GM12878 (cell line): ENCODE data around the gene CD58. TPM values are rescaled to one million over a fixed set of nuclear protein-coding genes. Genes with fewer than 3 reads are reported as not detected.
A peak's percentile ranks its signal among the peaks of the same experiment; 100 is the strongest.

Source experiments
- BACH1 ChIP-seq: fragments of 450-650 bp; IDR thresholded peaks from 2 replicates; pipeline ENCODE4 v1.6.1; 2017; ENCODE audit warnings: mild to moderate bottlenecking, borderline replicate concordance
- BCL11A ChIP-seq: IDR thresholded peaks from 2 replicates; pipeline ENCODE4 v1.6.1; 2011; ENCODE audit warnings: low read depth, low read length
- BRCA1 ChIP-seq: IDR thresholded peaks from 2 replicates; pipeline ENCODE4 v1.6.1; 2011; ENCODE audit warnings: low read depth, low read length, improper control_type of control experiment
- CEBPB ChIP-seq, 2 experiments: fragments of 150-350 bp in 1 of 2; IDR thresholded peaks; 2 replicates each; pipeline ENCODE4 v1.6.1; 2012 to 2014; ENCODE audit warnings: low read depth in 2 of 2, low read length in 2 of 2, borderline replicate concordance in 1 of 2, inconsistent platforms in 1 of 2
- CREB1 ChIP-seq: IDR thresholded peaks from 2 replicates; pipeline ENCODE4 v1.6.1; 2012; ENCODE audit warnings: low read depth, mild to moderate bottlenecking, inconsistent platforms
- CREM ChIP-seq: IDR thresholded peaks from 2 replicates; pipeline ENCODE4 v1.6.1; 2014; ENCODE audit warnings: antibody characterized with exemption, low read depth
- EED ChIP-seq: sonication (generic); IDR thresholded peaks from 2 replicates; pipeline ENCODE4 v1.6.1; 2016; ENCODE audit warnings: antibody characterized with exemption, low read depth
- IKZF2 ChIP-seq, 2 experiments: fragments of 450-650 bp; IDR thresholded peaks; 2 replicates each; pipeline ENCODE4 v1.6.1; 2017; ENCODE audit warnings: mild to moderate bottlenecking in 2 of 2, moderate library complexity in 2 of 2
- LARP7 ChIP-seq: fragments of 450-650 bp; IDR thresholded peaks from 2 replicates; pipeline ENCODE4 v1.6.1; 2017; ENCODE audit warnings: mild to moderate bottlenecking
- MAX ChIP-seq: IDR thresholded peaks from 2 replicates; pipeline ENCODE4 v1.6.1; 2012; ENCODE audit warnings: low read depth, low read length, improper control_type of control experiment
- MEF2B ChIP-seq: fragments of 450-650 bp; IDR thresholded peaks from 2 replicates; pipeline ENCODE4 v1.6.1; 2018; ENCODE audit warnings: mild to moderate bottlenecking, moderate library complexity; ENCODE audit not compliant: partially characterized antibody, poor library complexity, severe bottlenecking
- MTA2 ChIP-seq: fragments of 450-650 bp; IDR thresholded peaks from 2 replicates; pipeline ENCODE4 v1.6.1; 2016; ENCODE audit warnings: low read depth, mild to moderate bottlenecking, moderate library complexity
- MYB ChIP-seq: fragments of 150-350 bp; IDR thresholded peaks from 2 replicates; pipeline ENCODE4 v1.6.1; 2014; ENCODE audit warnings: mild to moderate bottlenecking, low read depth, low read length, borderline replicate concordance
- NFYB ChIP-seq: IDR thresholded peaks from 2 replicates; pipeline ENCODE4 v1.6.1; 2011; ENCODE audit warnings: low read depth, mild to moderate bottlenecking, low read length, improper control_type of control experiment, moderate library complexity; ENCODE audit not compliant: insufficient read depth
- NR2C1 ChIP-seq: fragments of 450-650 bp; IDR thresholded peaks from 2 replicates; pipeline ENCODE4 v1.6.1; 2017; ENCODE audit warnings: antibody characterized with exemption, mild to moderate bottlenecking, moderate library complexity
- PAX5 ChIP-seq: IDR thresholded peaks from 2 replicates; pipeline ENCODE4 v1.6.1; 2011; ENCODE audit warnings: low read depth, low read length, borderline replicate concordance
- PAX8 ChIP-seq: fragments of 450-650 bp; IDR thresholded peaks from 2 replicates; pipeline ENCODE4 v1.6.1; 2017; ENCODE audit warnings: mild to moderate bottlenecking, moderate library complexity
- PML ChIP-seq: IDR thresholded peaks from 2 replicates; pipeline ENCODE4 v1.6.1; 2012; ENCODE audit warnings: low read length, inconsistent platforms
- POLR2AphosphoS2 ChIP-seq: IDR thresholded peaks from 2 replicates; pipeline ENCODE4 v1.6.1; 2011; ENCODE audit warnings: low read depth, mild to moderate bottlenecking, low read length, improper control_type of control experiment, moderate library complexity
- RAD21 ChIP-seq: IDR thresholded peaks from 2 replicates; pipeline ENCODE4 v1.6.1; 2011; ENCODE audit warnings: mild to moderate bottlenecking, low read depth, low read length, moderate library complexity; ENCODE audit not compliant: insufficient read depth
- STAT3 ChIP-seq: IDR thresholded peaks from 2 replicates; pipeline ENCODE4 v1.6.1; 2011; ENCODE audit warnings: low read depth, low read length, improper control_type of control experiment
- ZBTB40 ChIP-seq: fragments of 450-650 bp; IDR thresholded peaks from 2 replicates; pipeline ENCODE4 v1.6.1; 2016; ENCODE audit warnings: mild to moderate bottlenecking, moderate library complexity, borderline replicate concordance
- polyA plus RNA-seq, 11 experiments: library from polyadenylated mRNA; depleted of rRNA in 4 of 11; unstranded in 6 of 11; stranded (reverse) in 5 of 11; fragments of >200 nt; fragmentation: Nextera tagmentation in 4 of 11; fragmentation: Illumina TruSeq in 1 of 11; extraction: Ambion mirVana in 4 of 11; extraction: Trizol in 1 of 11; gene quantifications; 1 replicate in 1 of 11; 2 replicates in 10 of 11; pipeline versions ENCODE4 v1.2.1 to v1.2.3, GENCODE V29; 2011 to 2016; ENCODE audit warnings: inconsistent platforms in 2 of 11, missing spikeins in 2 of 11, low read depth in 1 of 11
- total RNA-seq, 4 experiments: library from RNA; depleted of rRNA in 3 of 4; stranded (reverse); fragments of >200 nt in 3 of 4; fragmentation: Illumina TruSeq in 1 of 4; extraction: Trizol in 1 of 4; gene quantifications; 2 replicates each; pipeline versions ENCODE4 v1.2.1 to v1.2.3, GENCODE V29; 2013 to 2021

Gene CD58
- total and polyA plus RNA-seq, 10 of the 15 experiments (the other 5 are each of a cell fraction or from before 2014, with no cell fraction given): 70.4 to 252 (median 129) TPM

- TF ChIP-seq MAX (no peak), IKZF2 (IDR thresholded peaks at IDR 0.05) (peak; percentile 97 to 99), PAX5 (peak; percentile 10; the same call in 1 of the 2 replicates), LARP7 (0 out of 2 replicates have a peak, but pooled peaks have one; percentile 29), EED (peak; percentile 97), MTA2 (peak; percentile 71; the same call in 1 of the 2 replicates), MEF2B (peak; percentile 52), PAX8 (no peak), BRCA1 (no peak), POLR2AphosphoS2 (0 out of 2 replicates have a peak, but pooled peaks have one; percentile 47), ZBTB40 (no peak), RAD21 (no peak; the same call in 1 of the 2 replicates), BACH1 (no peak; the same call in 1 of the 2 replicates), CEBPB (IDR thresholded peaks at IDR 0.05; ENCODE audit: borderline replicate concordance in 1 of 2, low read depth in 2 of 2, low read length in 2 of 2) (0 out of 4 replicates have a peak, but pooled peaks of 1 of the 2 experiments have one; percentile 48), MYB (0 out of 2 replicates have a peak, but pooled peaks have one; percentile 9), PML (peak; percentile 90; the same call in 1 of the 2 replicates), NFYB (no peak), CREM (peak; percentile 42; the same call in 1 of the 2 replicates), CREB1 (peak; percentile 45; the same call in 1 of the 2 replicates), NR2C1 (no peak), BCL11A (peak; percentile 47; the same call in 1 of the 2 replicates), STAT3 (peak; percentile 93; the same call in 1 of the 2 replicates)
Measured at GRCh38 chr1:116514708-116515525, 55.9 kb downstream of the CD58 start (continued).
